IMR-90 (cell line): ENCODE measurements around the gene NPHP4. TPM values are rescaled to one million over a fixed set of nuclear protein-coding genes. Genes with fewer than 3 reads are reported as not detected.

Experiments
- ATAC-seq: fragments of 200-7000 bp; cut with Tn5 transposase; 2 replicates; pipeline ENCODE4 v1.9.1; 2020; ENCODE audit warnings: low read depth, mild to moderate bottlenecking, moderate library complexity
- BruUV-seq: library from RNA; stranded (reverse); fragments of 400-500 nt; replicated peaks from 2 replicates; lab custom pipeline; 2021; lab: Mats Ljungman, UMichigan
- CTCF ChIA-PET: fragments of 300-600 bp; formaldehyde crosslinking; extraction: SDS; loops from one replicate; lab custom pipeline; 2021; ENCODE audit warnings: antibody characterized with exemption; lab: Yijun Ruan, JAX
- POLR2A ChIA-PET: fragments of 300-600 bp; sonication (Branson Sonifier 250); formaldehyde crosslinking; loops from one replicate; lab custom pipeline; 2022; ENCODE audit warnings: antibody characterized with exemption; ENCODE audit not compliant: unreplicated experiment; lab: Charles Lee
- DNase-seq: peaks from one replicate; pipeline ENCODE4 v3.0.0; 2013
- H2AFZ ChIP-seq: replicated peaks from 2 replicates; pipeline ENCODE3; 2013; ENCODE audit warnings: low read length, mild to moderate bottlenecking; ENCODE audit not compliant: poor library complexity
- H2AK5ac ChIP-seq: 2 replicates; pipeline ENCODE4 v1.6.1; 2013; ENCODE audit warnings: low read depth, low read length, inconsistent platforms
- H2AK9ac ChIP-seq: replicated peaks from 2 replicates; pipeline ENCODE3; 2013; ENCODE audit warnings: mild to moderate bottlenecking, low read depth, low read length, moderate library complexity; ENCODE audit not compliant: poor library complexity
- H2BK120ac ChIP-seq: 2 replicates; pipeline ENCODE4 v1.6.1; 2013; ENCODE audit warnings: low read depth, low read length, inconsistent platforms
- H2BK15ac ChIP-seq: 3 replicates; pipeline ENCODE4 v1.6.1; 2013; ENCODE audit warnings: low read depth, low read length, inconsistent platforms
- H2BK20ac ChIP-seq: 2 replicates; pipeline ENCODE4 v1.6.1; 2013; ENCODE audit warnings: low read depth, mild to moderate bottlenecking, inconsistent platforms, low read length, moderate library complexity
- H2BK5ac ChIP-seq: 2 replicates; pipeline ENCODE4 v1.6.1; 2013; ENCODE audit warnings: mild to moderate bottlenecking, low read depth, low read length, inconsistent platforms; ENCODE audit not compliant: poor library complexity, severe bottlenecking
- H3K14ac ChIP-seq: replicated peaks from 2 replicates; pipeline ENCODE4 v1.6.1; 2013; ENCODE audit warnings: low read depth, low read length, inconsistent platforms
- H3K18ac ChIP-seq: 2 replicates; pipeline ENCODE4 v1.6.1; 2013; ENCODE audit warnings: low read depth, low read length, control low read depth
- H3K23ac ChIP-seq: 2 replicates; pipeline ENCODE4 v1.6.1; 2013; ENCODE audit warnings: low read depth, low read length, inconsistent platforms
- H3K27ac ChIP-seq: 2 replicates; pipeline ENCODE4 v1.5.1; 2013; ENCODE audit warnings: mild to moderate bottlenecking, control low read depth, low read length; ENCODE audit not compliant: insufficient read depth
- H3K27me3 ChIP-seq: 2 replicates; pipeline ENCODE4 v1.6.1; 2013; ENCODE audit warnings: low read length; ENCODE audit not compliant: control insufficient read depth, insufficient read depth
- H3K36me3 ChIP-seq: 2 replicates; pipeline ENCODE4 v1.6.1; 2013; ENCODE audit warnings: low read length, mixed read lengths; ENCODE audit not compliant: control insufficient read depth, insufficient read depth
- H3K4ac ChIP-seq: 2 replicates; pipeline ENCODE4 v1.6.1; 2013; ENCODE audit warnings: low read depth, low read length, inconsistent platforms
- H3K4me1 ChIP-seq: 2 replicates; pipeline ENCODE4 v1.6.1; 2013; ENCODE audit warnings: low read length, mixed read lengths; ENCODE audit not compliant: control insufficient read depth, insufficient read depth
- H3K4me2 ChIP-seq: 2 replicates; pipeline ENCODE4 v1.6.1; 2013; ENCODE audit warnings: low read depth, mild to moderate bottlenecking, control low read depth, low read length, moderate library complexity
- H3K4me3 ChIP-seq: 2 replicates; pipeline ENCODE4 v1.5.1; 2013; ENCODE audit warnings: low read depth, mild to moderate bottlenecking, control low read depth, low read length, moderate library complexity; ENCODE audit not compliant: insufficient read depth
- H3K56ac ChIP-seq: 2 replicates; pipeline ENCODE4 v1.6.1; 2013; ENCODE audit warnings: low read length, inconsistent platforms; ENCODE audit not compliant: insufficient read depth; ENCODE audit errors: extremely low read depth
- H3K79me1 ChIP-seq, 2 experiments: 2 replicates each; pipeline ENCODE4 v1.6.1; 2013; ENCODE audit warnings: low read length in 2 of 2, inconsistent platforms in 1 of 2, low read depth in 1 of 2
- H3K9ac ChIP-seq: 2 replicates; pipeline ENCODE4 v1.6.1; 2013; ENCODE audit warnings: low read depth, low read length, control low read depth
- H3K9me1 ChIP-seq: 2 replicates; pipeline ENCODE4 v1.6.1; 2013; ENCODE audit warnings: low read length, inconsistent platforms; ENCODE audit not compliant: insufficient read depth
- H3K9me3 ChIP-seq: 2 replicates; pipeline ENCODE4 v1.6.1; 2013; ENCODE audit warnings: low read length; ENCODE audit not compliant: control insufficient read depth, insufficient read depth
- H4K20me1 ChIP-seq: 2 replicates; pipeline ENCODE4 v1.6.1; 2013; ENCODE audit warnings: low read length, inconsistent platforms; ENCODE audit not compliant: insufficient read depth
- H4K5ac ChIP-seq: 2 replicates; pipeline ENCODE4 v1.6.1; 2013; ENCODE audit warnings: mild to moderate bottlenecking, low read depth, low read length, control low read depth
- H4K8ac ChIP-seq, 2 experiments: 2 replicates each; pipeline ENCODE4 v1.6.1; 2013; ENCODE audit warnings: low read depth in 2 of 2, low read length in 2 of 2, control low read depth in 1 of 2, inconsistent platforms in 1 of 2
- H4K91ac ChIP-seq: 2 replicates; pipeline ENCODE4 v1.6.1; 2013; ENCODE audit warnings: low read depth, low read length, inconsistent platforms; ENCODE audit not compliant: insufficient read depth
- BHLHE40 ChIP-seq: fragments of 150-350 bp; IDR thresholded peaks from 2 replicates; pipeline ENCODE4 v1.6.1; 2016; ENCODE audit warnings: mild to moderate bottlenecking, low read depth, low read length
- CTCF ChIP-seq: conservative IDR thresholded peaks from 2 replicates; pipeline ENCODE4 v1.5.1; 2012; ENCODE audit warnings: mild to moderate bottlenecking, low read depth, low read length, improper control_type of control experiment
- ELK1 ChIP-seq: fragments of 150-350 bp; IDR thresholded peaks from 2 replicates; pipeline ENCODE4 v1.6.1; 2016; ENCODE audit warnings: low read depth, mild to moderate bottlenecking, low read length, moderate library complexity, borderline replicate concordance
- FOS ChIP-seq: fragments of 150-350 bp; IDR thresholded peaks from 2 replicates; pipeline ENCODE4 v1.6.1; 2016; ENCODE audit warnings: low read depth, low read length
- MAFK ChIP-seq: IDR thresholded peaks from 2 replicates; pipeline ENCODE4 v1.6.1; 2012; ENCODE audit warnings: low read depth, low read length, improper control_type of control experiment
- MAZ ChIP-seq: IDR thresholded peaks from 2 replicates; pipeline ENCODE4 v1.6.1; 2012; ENCODE audit warnings: low read depth, mild to moderate bottlenecking, low read length, improper control_type of control experiment, moderate library complexity, borderline replicate concordance
- MXI1 ChIP-seq: IDR thresholded peaks from 2 replicates; pipeline ENCODE4 v1.6.1; 2012; ENCODE audit warnings: low read depth, mild to moderate bottlenecking, low read length, moderate library complexity, borderline replicate concordance
- RAD21 ChIP-seq: IDR thresholded peaks from 2 replicates; pipeline ENCODE4 v1.6.1; 2012; ENCODE audit warnings: low read length, improper control_type of control experiment
- RCOR1 ChIP-seq: IDR thresholded peaks from 2 replicates; pipeline ENCODE4 v1.6.1; 2012; ENCODE audit warnings: mild to moderate bottlenecking, low read length, improper control_type of control experiment; ENCODE audit not compliant: insufficient replicate concordance
- RFX5 ChIP-seq: IDR thresholded peaks from 2 replicates; pipeline ENCODE4 v1.8.0; 2012; ENCODE audit warnings: low read depth, mild to moderate bottlenecking, low read length, moderate library complexity
- SMC3 ChIP-seq: fragments of 150-350 bp; IDR thresholded peaks from 2 replicates; pipeline ENCODE4 v1.6.1; 2016; ENCODE audit warnings: low read depth, mild to moderate bottlenecking, antibody characterized with exemption, low read length, moderate library complexity
- USF2 ChIP-seq: fragments of 150-350 bp; IDR thresholded peaks from 2 replicates; pipeline ENCODE4 v1.6.1; 2017; ENCODE audit warnings: mild to moderate bottlenecking, antibody characterized with exemption, low read length, low read depth
- WGBS, 2 experiments: methylation state at CpG; one replicate each; pipeline versions ENCODE4 v1.1.5 to v1.1.7; 2013; ENCODE audit warnings: missing lambda C conversion rate in 2 of 2; ENCODE audit not compliant: insufficient read length in 1 of 2; ENCODE audit errors: extremely low coverage in 2 of 2; 5-methylcytosine and 5-hydroxymethylcytosine counted together
- dilution Hi-C: fragments of 300-500 bp; cut with HindIII; formaldehyde crosslinking; loops from one replicate; pipeline ENCODE4 v1.14.3; 2018; ENCODE audit warnings: low sequenced_read_pairs; ENCODE audit not compliant: unreplicated experiment
- in situ Hi-C: fragments of 300-500 bp; cut with MboI; formaldehyde crosslinking; loops from 3 replicates; pipeline ENCODE4 v1.14.3; 2019; ENCODE audit warnings: low sequenced_read_pairs, inconsistent platforms, mixed read lengths
- intact Hi-C: fragments of 100-400 bp; cut with micrococcal nuclease; formaldehyde crosslinking; loops from 2 replicates; pipeline ENCODE4 v1.10.0; 2022
- polyA plus RNA-seq, 3 experiments: library from polyadenylated mRNA; depleted of rRNA; stranded (reverse); fragments of >200 nt; gene quantifications; 2 replicates each; pipeline ENCODE4 v1.2.3, GENCODE V29; 2012; ENCODE audit warnings: low replicate concordance in 1 of 3
- total RNA-seq: library from RNA; depleted of rRNA; stranded (reverse); fragments of >200 nt; gene quantifications from 2 replicates; pipeline ENCODE4 v1.2.3, GENCODE V29; 2012

Gene NPHP4
- total and polyA plus RNA-seq, 2 of the 4 experiments (the other 2 are of a cell fraction) = 2.0 to 5.5 TPM

GRCh38 chr1:5907386-5907785 lies 84.8 kb downstream of the NPHP4 start:
- Histone ChIP-seq H3K4me3 (no peak overlapping the region), H3K4me1 (no peaks in the 10 kb centered on the region), H2AK9ac (no peak overlapping the region), H2AK5ac (no peak overlapping the region), H2BK20ac (no peak overlapping the region), H3K14ac (no peak overlapping the region), H4K20me1 (no peaks in the 10 kb centered on the region), H2BK120ac (no peak overlapping the region), H3K27me3 (no peaks in the 10 kb centered on the region), H3K36me3 (peaks cover 10% of the 10 kb centered on the region), H3K18ac (no peak overlapping the region), H3K9me3 (no peaks in the 10 kb centered on the region), H3K79me1 (no peaks in the 10 kb centered on the region), H3K4ac (no peak overlapping the region), H2BK15ac (no peak overlapping the region), H4K91ac (no peak overlapping the region), H3K4me2 (no peak overlapping the region), H3K27ac (no peak overlapping the region), H3K9ac (no peak overlapping the region), H4K5ac (no peak overlapping the region), H4K8ac (no peak overlapping the region), H3K9me1 (0 out of 2 replicates have a peak, but pooled peaks cover under 1% of the 10 kb centered on the region), H2AFZ (no peak overlapping the region), H3K23ac (no peak overlapping the region), H3K56ac (no peak overlapping the region), H2BK5ac (no peak overlapping the region)
- DNase-seq (no peak), ATAC-seq (no peak)
- POLR2A ChIA-PET = no interaction called here
- intact Hi-C loops = no loop called here
- TF ChIP-seq SMC3 (no peak), ELK1 (no peak), USF2 (no peak), MAZ (no peak), BHLHE40 (no peak), RFX5 (no peak), FOS (no peak), RAD21 (no peak), RCOR1 (no peak), MXI1 (no peak), CTCF (no peak), MAFK (no peak)
- 88% methylated on average over 6 of the region's 11 CpGs; no CpG with 5 or more reads in 1 of the 2 experiments for WGBS, 2 experiments
- dilution Hi-C loops = no loop called here
- BruUV-seq = no TSS peak
- in situ Hi-C loops = loop anchor here (25.0 kb wide), 1 partner anchor 1995 kb away; the partner anchor contains the start of gene C1orf174
- CTCF ChIA-PET = no interaction called here
